IMR-90 (cell line): ENCODE results near the gene SLC26A6. TPM values are rescaled to one million over a fixed set of nuclear protein-coding genes. Genes with fewer than 3 reads are reported as not detected.

Experiments
- ATAC-seq: fragments of 200-7000 bp; cut with Tn5 transposase; 2 replicates; pipeline ENCODE4 v1.9.1; 2020; ENCODE audit warnings: low read depth, mild to moderate bottlenecking, moderate library complexity
- BruUV-seq: library from RNA; stranded (reverse); fragments of 400-500 nt; replicated peaks from 2 replicates; lab custom pipeline; 2021; lab: Mats Ljungman, UMichigan
- CTCF ChIA-PET: fragments of 300-600 bp; formaldehyde crosslinking; extraction: SDS; loops from one replicate; lab custom pipeline; 2021; ENCODE audit warnings: antibody characterized with exemption; lab: Yijun Ruan, JAX
- POLR2A ChIA-PET: fragments of 300-600 bp; sonication (Branson Sonifier 250); formaldehyde crosslinking; loops from one replicate; lab custom pipeline; 2022; ENCODE audit warnings: antibody characterized with exemption; ENCODE audit not compliant: unreplicated experiment; lab: Charles Lee
- DNase-seq: peaks from one replicate; pipeline ENCODE4 v3.0.0; 2013
- H2AFZ ChIP-seq: replicated peaks from 2 replicates; pipeline ENCODE3; 2013; ENCODE audit warnings: low read length, mild to moderate bottlenecking; ENCODE audit not compliant: poor library complexity
- H2AK5ac ChIP-seq: 2 replicates; pipeline ENCODE4 v1.6.1; 2013; ENCODE audit warnings: low read depth, low read length, inconsistent platforms
- H2AK9ac ChIP-seq: replicated peaks from 2 replicates; pipeline ENCODE3; 2013; ENCODE audit warnings: mild to moderate bottlenecking, low read depth, low read length, moderate library complexity; ENCODE audit not compliant: poor library complexity
- H2BK120ac ChIP-seq: 2 replicates; pipeline ENCODE4 v1.6.1; 2013; ENCODE audit warnings: low read depth, low read length, inconsistent platforms
- H2BK15ac ChIP-seq: 3 replicates; pipeline ENCODE4 v1.6.1; 2013; ENCODE audit warnings: low read depth, low read length, inconsistent platforms
- H2BK20ac ChIP-seq: 2 replicates; pipeline ENCODE4 v1.6.1; 2013; ENCODE audit warnings: low read depth, mild to moderate bottlenecking, inconsistent platforms, low read length, moderate library complexity
- H2BK5ac ChIP-seq: 2 replicates; pipeline ENCODE4 v1.6.1; 2013; ENCODE audit warnings: mild to moderate bottlenecking, low read depth, low read length, inconsistent platforms; ENCODE audit not compliant: poor library complexity, severe bottlenecking
- H3K14ac ChIP-seq: replicated peaks from 2 replicates; pipeline ENCODE4 v1.6.1; 2013; ENCODE audit warnings: low read depth, low read length, inconsistent platforms
- H3K18ac ChIP-seq: 2 replicates; pipeline ENCODE4 v1.6.1; 2013; ENCODE audit warnings: low read depth, low read length, control low read depth
- H3K23ac ChIP-seq: 2 replicates; pipeline ENCODE4 v1.6.1; 2013; ENCODE audit warnings: low read depth, low read length, inconsistent platforms
- H3K27ac ChIP-seq: 2 replicates; pipeline ENCODE4 v1.5.1; 2013; ENCODE audit warnings: mild to moderate bottlenecking, control low read depth, low read length; ENCODE audit not compliant: insufficient read depth
- H3K27me3 ChIP-seq: 2 replicates; pipeline ENCODE4 v1.6.1; 2013; ENCODE audit warnings: low read length; ENCODE audit not compliant: control insufficient read depth, insufficient read depth
- H3K36me3 ChIP-seq: 2 replicates; pipeline ENCODE4 v1.6.1; 2013; ENCODE audit warnings: low read length, mixed read lengths; ENCODE audit not compliant: control insufficient read depth, insufficient read depth
- H3K4ac ChIP-seq: 2 replicates; pipeline ENCODE4 v1.6.1; 2013; ENCODE audit warnings: low read depth, low read length, inconsistent platforms
- H3K4me1 ChIP-seq: 2 replicates; pipeline ENCODE4 v1.6.1; 2013; ENCODE audit warnings: low read length, mixed read lengths; ENCODE audit not compliant: control insufficient read depth, insufficient read depth
- H3K4me2 ChIP-seq: 2 replicates; pipeline ENCODE4 v1.6.1; 2013; ENCODE audit warnings: low read depth, mild to moderate bottlenecking, control low read depth, low read length, moderate library complexity
- H3K4me3 ChIP-seq: 2 replicates; pipeline ENCODE4 v1.5.1; 2013; ENCODE audit warnings: low read depth, mild to moderate bottlenecking, control low read depth, low read length, moderate library complexity; ENCODE audit not compliant: insufficient read depth
- H3K56ac ChIP-seq: 2 replicates; pipeline ENCODE4 v1.6.1; 2013; ENCODE audit warnings: low read length, inconsistent platforms; ENCODE audit not compliant: insufficient read depth; ENCODE audit errors: extremely low read depth
- H3K79me1 ChIP-seq, 2 experiments: 2 replicates each; pipeline ENCODE4 v1.6.1; 2013; ENCODE audit warnings: low read length in 2 of 2, inconsistent platforms in 1 of 2, low read depth in 1 of 2
- H3K9ac ChIP-seq: 2 replicates; pipeline ENCODE4 v1.6.1; 2013; ENCODE audit warnings: low read depth, low read length, control low read depth
- H3K9me1 ChIP-seq: 2 replicates; pipeline ENCODE4 v1.6.1; 2013; ENCODE audit warnings: low read length, inconsistent platforms; ENCODE audit not compliant: insufficient read depth
- H3K9me3 ChIP-seq: 2 replicates; pipeline ENCODE4 v1.6.1; 2013; ENCODE audit warnings: low read length; ENCODE audit not compliant: control insufficient read depth, insufficient read depth
- H4K20me1 ChIP-seq: 2 replicates; pipeline ENCODE4 v1.6.1; 2013; ENCODE audit warnings: low read length, inconsistent platforms; ENCODE audit not compliant: insufficient read depth
- H4K5ac ChIP-seq: 2 replicates; pipeline ENCODE4 v1.6.1; 2013; ENCODE audit warnings: mild to moderate bottlenecking, low read depth, low read length, control low read depth
- H4K8ac ChIP-seq, 2 experiments: 2 replicates each; pipeline ENCODE4 v1.6.1; 2013; ENCODE audit warnings: low read depth in 2 of 2, low read length in 2 of 2, control low read depth in 1 of 2, inconsistent platforms in 1 of 2
- H4K91ac ChIP-seq: 2 replicates; pipeline ENCODE4 v1.6.1; 2013; ENCODE audit warnings: low read depth, low read length, inconsistent platforms; ENCODE audit not compliant: insufficient read depth
- BHLHE40 ChIP-seq: fragments of 150-350 bp; IDR thresholded peaks from 2 replicates; pipeline ENCODE4 v1.6.1; 2016; ENCODE audit warnings: mild to moderate bottlenecking, low read depth, low read length
- CEBPB ChIP-seq: IDR thresholded peaks from 2 replicates; pipeline ENCODE4 v1.6.1; 2012; ENCODE audit warnings: low read depth, low read length, improper control_type of control experiment
- CHD1 ChIP-seq: IDR thresholded peaks from 2 replicates; pipeline ENCODE4 v1.6.1; 2012; ENCODE audit warnings: low read depth, low read length, improper control_type of control experiment
- FOS ChIP-seq: fragments of 150-350 bp; IDR thresholded peaks from 2 replicates; pipeline ENCODE4 v1.6.1; 2016; ENCODE audit warnings: low read depth, low read length
- MAFK ChIP-seq: IDR thresholded peaks from 2 replicates; pipeline ENCODE4 v1.6.1; 2012; ENCODE audit warnings: low read depth, low read length, improper control_type of control experiment
- MAZ ChIP-seq: IDR thresholded peaks from 2 replicates; pipeline ENCODE4 v1.6.1; 2012; ENCODE audit warnings: low read depth, mild to moderate bottlenecking, low read length, improper control_type of control experiment, moderate library complexity, borderline replicate concordance
- MXI1 ChIP-seq: IDR thresholded peaks from 2 replicates; pipeline ENCODE4 v1.6.1; 2012; ENCODE audit warnings: low read depth, mild to moderate bottlenecking, low read length, moderate library complexity, borderline replicate concordance
- RAD21 ChIP-seq: IDR thresholded peaks from 2 replicates; pipeline ENCODE4 v1.6.1; 2012; ENCODE audit warnings: low read length, improper control_type of control experiment
- RCOR1 ChIP-seq: IDR thresholded peaks from 2 replicates; pipeline ENCODE4 v1.6.1; 2012; ENCODE audit warnings: mild to moderate bottlenecking, low read length, improper control_type of control experiment; ENCODE audit not compliant: insufficient replicate concordance
- RFX5 ChIP-seq: IDR thresholded peaks from 2 replicates; pipeline ENCODE4 v1.8.0; 2012; ENCODE audit warnings: low read depth, mild to moderate bottlenecking, low read length, moderate library complexity
- SMC3 ChIP-seq: fragments of 150-350 bp; IDR thresholded peaks from 2 replicates; pipeline ENCODE4 v1.6.1; 2016; ENCODE audit warnings: low read depth, mild to moderate bottlenecking, antibody characterized with exemption, low read length, moderate library complexity
- WGBS, 2 experiments: methylation state at CpG; one replicate each; pipeline versions ENCODE4 v1.1.5 to v1.1.7; 2013; ENCODE audit warnings: missing lambda C conversion rate in 2 of 2; ENCODE audit not compliant: insufficient read length in 1 of 2; ENCODE audit errors: extremely low coverage in 2 of 2; 5-methylcytosine and 5-hydroxymethylcytosine counted together
- dilution Hi-C: fragments of 300-500 bp; cut with HindIII; formaldehyde crosslinking; loops from one replicate; pipeline ENCODE4 v1.14.3; 2018; ENCODE audit warnings: low sequenced_read_pairs; ENCODE audit not compliant: unreplicated experiment
- in situ Hi-C: fragments of 300-500 bp; cut with MboI; formaldehyde crosslinking; loops from 3 replicates; pipeline ENCODE4 v1.14.3; 2019; ENCODE audit warnings: low sequenced_read_pairs, inconsistent platforms, mixed read lengths
- intact Hi-C: fragments of 100-400 bp; cut with micrococcal nuclease; formaldehyde crosslinking; loops from 2 replicates; pipeline ENCODE4 v1.10.0; 2022
- polyA plus RNA-seq, 3 experiments: library from polyadenylated mRNA; depleted of rRNA; stranded (reverse); fragments of >200 nt; gene quantifications; 2 replicates each; pipeline ENCODE4 v1.2.3, GENCODE V29; 2012; ENCODE audit warnings: low replicate concordance in 1 of 3
- total RNA-seq: library from RNA; depleted of rRNA; stranded (reverse); fragments of >200 nt; gene quantifications from 2 replicates; pipeline ENCODE4 v1.2.3, GENCODE V29; 2012
- TF ChIP-seq, protein P1 (sequence below): conservative IDR thresholded peaks from 2 replicates; pipeline ENCODE4 v1.5.1; 2012; ENCODE audit warnings: mild to moderate bottlenecking, low read depth, low read length, improper control_type of control experiment
- TF ChIP-seq, protein P2 (sequence below): fragments of 150-350 bp; IDR thresholded peaks from 2 replicates; pipeline ENCODE4 v1.6.1; 2017; ENCODE audit warnings: mild to moderate bottlenecking, antibody characterized with exemption, low read length, low read depth
- TF ChIP-seq, protein P3 (sequence below): fragments of 150-350 bp; IDR thresholded peaks from 2 replicates; pipeline ENCODE4 v1.6.1; 2016; ENCODE audit warnings: low read depth, mild to moderate bottlenecking, low read length, moderate library complexity, borderline replicate concordance

SLC26A6 gene
- total and polyA plus RNA-seq, 2 of the 4 experiments (the other 2 are of a cell fraction): 11.8 to 34.3 TPM

DNA sequence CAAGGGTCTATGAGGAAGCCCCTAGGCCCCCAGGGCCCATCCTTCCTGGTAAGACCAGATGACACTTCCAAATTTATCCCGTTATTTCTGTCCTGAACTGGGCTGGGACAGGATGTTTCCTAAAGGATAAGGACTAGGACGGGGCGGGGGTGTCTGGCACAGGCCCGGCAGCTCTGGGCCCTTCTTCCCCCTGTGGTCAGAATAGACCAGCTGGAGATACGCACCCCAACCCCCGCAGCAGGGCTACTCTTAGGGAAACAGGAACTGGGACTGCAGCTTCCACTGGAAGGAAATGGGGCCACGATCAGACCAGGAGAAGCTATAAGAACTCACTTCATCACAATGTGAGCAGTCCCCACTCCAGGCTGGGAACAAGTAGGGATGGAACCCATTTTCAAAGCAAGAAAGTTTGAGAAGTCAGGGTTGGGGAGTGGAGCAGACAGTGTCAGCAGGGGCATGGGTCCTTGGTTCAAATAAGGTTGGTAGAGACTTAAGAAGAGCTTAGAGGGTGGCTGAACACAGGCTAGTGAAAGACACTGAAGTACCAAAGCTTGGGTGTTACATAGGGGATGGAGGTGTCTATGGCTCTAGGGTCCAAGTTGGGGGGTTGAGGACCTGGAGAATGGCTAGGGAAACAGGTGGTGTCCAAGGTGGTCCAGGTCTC, 49.4 kb upstream of the SLC26A6 start:
- peak overlapping the region; percentile 65 for H3K27ac ChIP-seq
- H3K27me3 ChIP-seq: no peaks in the 10 kb centered on the region
- H2BK120ac ChIP-seq: peak overlapping the region; percentile 78; the same call in 1 of the 2 replicates
- H3K9me1 ChIP-seq: peaks cover 52% of the 10 kb centered on the region
- H3K4me2 ChIP-seq: peak overlapping the region; percentile 84
- H4K8ac ChIP-seq: peak overlapping the region; percentile 81 to 91; a peak in 3 of 4 replicates
- H2BK5ac ChIP-seq: peak overlapping the region; percentile 62
- peak overlapping the region; percentile 99 for H2AK9ac ChIP-seq
- ATAC-seq (0 out of 2 replicates have a peak, but pooled peaks have one; percentile 1), DNase-seq (peak; percentile 38)
- H4K5ac ChIP-seq: peak overlapping the region; percentile 27
- ChIA-PET POLR2A (no interaction called here), CTCF (no interaction called here)
- peak overlapping the region; percentile 53; the same call in 2 of the 3 replicates for H2BK15ac ChIP-seq
- peak overlapping the region; percentile 55 for H2AK5ac ChIP-seq
- in situ Hi-C loops (no loop called here), dilution Hi-C loops (no loop called here), intact Hi-C loops (loop anchor here (2.0 to 5.0 kb wide), 2 partner anchors 50 to 217 kb away; partner anchors contain the start of gene SLC26A6)
- peak overlapping the region; percentile 99 for H3K4me3 ChIP-seq
- H4K20me1 ChIP-seq: peaks cover 42% of the 10 kb centered on the region
- peak overlapping the region; percentile 83 for H2AFZ ChIP-seq
- WGBS, 2 experiments: no CpG with 5 or more reads among the region's 7 CpGs
- H3K9me3 ChIP-seq: no peaks in the 10 kb centered on the region
- peak overlapping the region; percentile 92 for H3K14ac ChIP-seq
- peak overlapping the region; percentile 55; the same call in 1 of the 2 replicates for H2BK20ac ChIP-seq
- H3K9ac ChIP-seq: peak overlapping the region; percentile 99
- BruUV-seq: no TSS peak
- H3K56ac ChIP-seq: no peak overlapping the region; the same call in 1 of the 2 replicates
- peak overlapping the region; percentile 95 for H3K23ac ChIP-seq
- peak overlapping the region; percentile 62 for H3K18ac ChIP-seq
- H3K4me1 ChIP-seq: peaks cover 47% of the 10 kb centered on the region
- H3K4ac ChIP-seq: peak overlapping the region; percentile 83
- H3K79me1 ChIP-seq: peaks cover 26 to 78% of the 10 kb centered on the region in 2 experiments
- H3K36me3 ChIP-seq: peaks cover 55% of the 10 kb centered on the region
- H4K91ac ChIP-seq: peak overlapping the region; percentile 46
- TF ChIP-seq BHLHE40: no peak
- no peak for TF ChIP-seq MAFK
- TF ChIP-seq, protein P1, sequence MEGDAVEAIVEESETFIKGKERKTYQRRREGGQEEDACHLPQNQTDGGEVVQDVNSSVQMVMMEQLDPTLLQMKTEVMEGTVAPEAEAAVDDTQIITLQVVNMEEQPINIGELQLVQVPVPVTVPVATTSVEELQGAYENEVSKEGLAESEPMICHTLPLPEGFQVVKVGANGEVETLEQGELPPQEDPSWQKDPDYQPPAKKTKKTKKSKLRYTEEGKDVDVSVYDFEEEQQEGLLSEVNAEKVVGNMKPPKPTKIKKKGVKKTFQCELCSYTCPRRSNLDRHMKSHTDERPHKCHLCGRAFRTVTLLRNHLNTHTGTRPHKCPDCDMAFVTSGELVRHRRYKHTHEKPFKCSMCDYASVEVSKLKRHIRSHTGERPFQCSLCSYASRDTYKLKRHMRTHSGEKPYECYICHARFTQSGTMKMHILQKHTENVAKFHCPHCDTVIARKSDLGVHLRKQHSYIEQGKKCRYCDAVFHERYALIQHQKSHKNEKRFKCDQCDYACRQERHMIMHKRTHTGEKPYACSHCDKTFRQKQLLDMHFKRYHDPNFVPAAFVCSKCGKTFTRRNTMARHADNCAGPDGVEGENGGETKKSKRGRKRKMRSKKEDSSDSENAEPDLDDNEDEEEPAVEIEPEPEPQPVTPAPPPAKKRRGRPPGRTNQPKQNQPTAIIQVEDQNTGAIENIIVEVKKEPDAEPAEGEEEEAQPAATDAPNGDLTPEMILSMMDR: no peak
- TF ChIP-seq SMC3: no peak
- no peak for TF ChIP-seq FOS
- TF ChIP-seq, protein P2, sequence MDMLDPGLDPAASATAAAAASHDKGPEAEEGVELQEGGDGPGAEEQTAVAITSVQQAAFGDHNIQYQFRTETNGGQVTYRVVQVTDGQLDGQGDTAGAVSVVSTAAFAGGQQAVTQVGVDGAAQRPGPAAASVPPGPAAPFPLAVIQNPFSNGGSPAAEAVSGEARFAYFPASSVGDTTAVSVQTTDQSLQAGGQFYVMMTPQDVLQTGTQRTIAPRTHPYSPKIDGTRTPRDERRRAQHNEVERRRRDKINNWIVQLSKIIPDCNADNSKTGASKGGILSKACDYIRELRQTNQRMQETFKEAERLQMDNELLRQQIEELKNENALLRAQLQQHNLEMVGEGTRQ: no peak
- TF ChIP-seq CHD1: no peak
- TF ChIP-seq, protein P3, sequence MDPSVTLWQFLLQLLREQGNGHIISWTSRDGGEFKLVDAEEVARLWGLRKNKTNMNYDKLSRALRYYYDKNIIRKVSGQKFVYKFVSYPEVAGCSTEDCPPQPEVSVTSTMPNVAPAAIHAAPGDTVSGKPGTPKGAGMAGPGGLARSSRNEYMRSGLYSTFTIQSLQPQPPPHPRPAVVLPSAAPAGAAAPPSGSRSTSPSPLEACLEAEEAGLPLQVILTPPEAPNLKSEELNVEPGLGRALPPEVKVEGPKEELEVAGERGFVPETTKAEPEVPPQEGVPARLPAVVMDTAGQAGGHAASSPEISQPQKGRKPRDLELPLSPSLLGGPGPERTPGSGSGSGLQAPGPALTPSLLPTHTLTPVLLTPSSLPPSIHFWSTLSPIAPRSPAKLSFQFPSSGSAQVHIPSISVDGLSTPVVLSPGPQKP: no peak
- TF ChIP-seq MAZ: no peak
- no peak for TF ChIP-seq MXI1
- TF ChIP-seq RFX5: no peak
- no peak for TF ChIP-seq CEBPB
- TF ChIP-seq RAD21: no peak
- TF ChIP-seq RCOR1: no peak
